Testis (tissue), 2 donors: Measurements from ENCODE around the gene C16orf89.
"Not testable (repeated sequence)": the region's sequence is repeated elsewhere in the genome, so short reads cannot be mapped to it uniquely, and the experiment has no call there.

Source experiments
- CTCF ChIP-seq, 3 experiments: fragments of 450-650 bp in 2 of 3; fragments of 200-600 bp in 1 of 3; sonication (generic) in 1 of 3; IDR thresholded peaks; one replicate each; pipeline ENCODE4 v1.5.1; 2016 to 2019; ENCODE audit warnings: antibody characterized with exemption in 3 of 3, mild to moderate bottlenecking in 2 of 3, moderate library complexity in 1 of 3
- POLR2A ChIP-seq: fragments of 450-650 bp; IDR thresholded peaks from one replicate; pipeline ENCODE4 v1.6.1; 2017; ENCODE audit warnings: antibody characterized with exemption, mild to moderate bottlenecking, moderate library complexity

GRCh38 chr16:5080461-5080860, 14.7 kb upstream of the C16orf89 start:
- not testable (repeated sequence) for TF ChIP-seq CTCF (IDR thresholded peaks at IDR 0.05); POLR2A
